HG03064 (cell line): ENCODE data around the gene SLCO4A1.

ENCODE experiments used
- ATAC-seq: cut with Tn5 transposase; IDR thresholded peaks from one replicate; pipeline ENCODE4 v1.9.1; 2021; ENCODE audit warnings: low read depth; ENCODE audit not compliant: unreplicated experiment

SLCO4A1 gene

DNA sequence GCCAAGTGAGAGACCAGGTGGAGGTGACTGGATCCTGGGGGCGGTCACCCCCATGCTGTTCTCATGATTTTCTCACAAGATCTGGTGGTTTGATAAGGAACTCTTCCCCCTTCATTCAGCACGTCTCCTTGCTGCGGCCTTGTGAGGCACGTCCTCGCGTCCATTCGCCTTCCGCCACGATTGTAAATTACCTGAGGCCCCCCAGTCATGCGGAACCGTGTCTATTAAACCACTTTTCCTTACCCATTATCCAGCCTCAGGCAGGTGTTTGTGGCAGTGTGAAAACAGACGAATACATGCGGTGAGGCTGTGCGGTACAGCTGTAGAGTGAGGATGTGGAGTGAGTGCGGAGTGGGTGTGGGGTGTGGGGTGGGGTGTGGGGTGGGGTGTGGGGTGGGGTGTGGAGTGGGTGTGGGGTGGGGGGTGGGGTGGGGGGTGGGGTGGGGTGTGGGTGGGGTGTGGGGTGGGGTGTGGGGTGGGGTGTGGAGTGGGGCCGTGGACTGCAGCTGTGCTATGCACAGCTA is 54.2 kb downstream of the SLCO4A1 start:
- no peak for ATAC-seq

DNA sequence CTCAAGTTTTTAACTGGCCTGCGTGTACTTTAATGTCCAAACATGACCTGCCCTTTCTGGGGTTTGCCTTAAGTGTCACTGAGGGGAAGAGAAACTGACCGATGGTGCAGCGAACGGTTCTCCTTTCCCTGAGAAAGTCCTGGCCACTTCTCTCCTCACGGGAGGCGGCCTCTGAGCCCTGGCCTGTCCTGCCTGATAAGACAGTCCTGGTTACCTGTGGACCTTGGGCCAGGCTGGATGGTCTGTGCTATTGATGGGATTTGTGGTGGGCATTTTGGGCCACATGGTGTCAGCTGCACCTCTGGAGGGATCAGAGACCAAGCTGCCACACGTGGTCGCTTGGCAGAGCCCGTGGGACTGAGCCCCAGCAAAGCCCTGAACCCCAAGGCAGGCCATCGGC is 54.7 kb downstream of the SLCO4A1 start:
- ATAC-seq = no peak

DNA sequence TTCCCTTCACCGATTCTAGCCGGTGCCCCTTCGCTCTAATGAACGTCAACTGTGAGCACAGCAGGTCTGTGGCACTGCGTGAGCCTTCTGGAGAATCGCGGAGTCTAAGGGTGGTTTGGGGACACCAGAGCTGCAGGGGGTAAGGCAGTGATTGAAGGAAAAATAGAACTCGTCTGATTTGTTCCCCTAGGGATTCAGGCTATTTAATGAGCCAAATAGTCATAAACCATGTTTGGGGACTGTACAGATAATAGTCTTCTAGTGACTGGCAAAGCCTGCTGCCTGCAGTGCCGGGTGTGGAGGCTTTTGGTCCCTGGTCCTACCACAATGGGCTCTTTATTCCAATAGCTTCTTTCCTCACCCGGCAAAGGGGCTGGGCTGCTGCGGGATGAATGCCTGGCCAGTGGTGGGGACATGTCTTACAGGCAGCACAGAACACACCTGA is 55.2 kb downstream of the SLCO4A1 start:
- no peak for ATAC-seq

DNA sequence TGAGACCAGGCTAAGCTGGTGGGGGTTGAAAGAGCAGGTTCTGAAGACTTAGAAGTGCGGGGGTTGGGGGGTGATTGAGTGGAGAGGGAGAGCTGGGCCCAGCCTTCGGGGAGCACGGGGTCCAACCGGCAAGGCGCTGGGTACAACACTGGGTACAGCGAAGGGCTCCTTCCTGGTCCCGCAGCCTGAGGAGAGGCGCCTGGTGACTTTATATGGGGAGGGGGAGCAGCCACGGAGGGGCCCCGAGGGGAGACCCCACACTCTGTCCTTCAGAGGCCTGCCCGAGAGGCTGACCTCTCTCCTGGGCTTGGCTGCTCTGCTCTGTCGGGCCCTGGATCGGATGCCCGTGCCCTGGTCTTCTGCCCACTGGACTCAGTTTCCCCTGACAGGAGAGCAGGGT is 55.9 kb downstream of the SLCO4A1 start:
- ATAC-seq = no peak

DNA sequence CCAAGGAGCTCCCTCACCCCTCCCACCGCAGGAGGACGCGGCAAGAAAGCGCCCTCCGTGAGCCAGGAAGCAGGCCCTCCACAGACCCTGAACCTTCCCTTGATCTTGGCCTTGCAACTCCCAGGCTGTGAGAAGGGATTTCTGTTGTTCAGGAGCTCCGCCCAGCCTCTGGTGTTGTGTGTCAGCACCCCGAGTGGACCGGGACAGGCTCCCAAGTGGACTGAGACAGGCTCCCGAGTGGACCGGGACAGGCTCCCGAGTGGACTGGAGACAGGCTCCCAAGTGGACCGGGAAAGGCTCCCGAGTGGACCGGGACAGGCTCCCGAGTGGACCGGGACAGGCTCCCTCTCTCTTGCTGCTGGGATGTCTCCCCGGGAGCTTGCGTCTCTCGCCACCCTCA is 57.0 kb downstream of the SLCO4A1 start:
- ATAC-seq = no peak

DNA sequence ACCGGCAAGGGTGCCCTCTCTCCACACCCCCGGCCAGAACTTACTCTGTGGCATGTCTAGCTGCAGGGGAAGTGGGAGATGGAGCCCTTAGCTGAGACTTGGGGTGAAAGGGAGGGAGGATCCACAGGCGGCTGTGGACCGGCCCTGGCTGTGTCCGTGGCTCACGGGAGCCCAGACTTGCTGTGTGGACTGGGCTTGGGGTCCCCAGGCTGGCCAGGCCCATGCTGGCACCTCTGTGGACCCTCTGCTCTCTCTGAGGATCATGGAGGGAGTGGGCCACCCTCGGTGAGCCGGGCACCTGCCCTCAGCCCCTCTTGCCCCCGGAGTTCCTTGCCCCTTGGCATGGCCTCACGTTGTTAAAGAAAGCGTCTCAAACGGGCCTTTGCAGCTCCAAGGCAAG is 57.4 kb downstream of the SLCO4A1 start:
- ATAC-seq = no peak

DNA sequence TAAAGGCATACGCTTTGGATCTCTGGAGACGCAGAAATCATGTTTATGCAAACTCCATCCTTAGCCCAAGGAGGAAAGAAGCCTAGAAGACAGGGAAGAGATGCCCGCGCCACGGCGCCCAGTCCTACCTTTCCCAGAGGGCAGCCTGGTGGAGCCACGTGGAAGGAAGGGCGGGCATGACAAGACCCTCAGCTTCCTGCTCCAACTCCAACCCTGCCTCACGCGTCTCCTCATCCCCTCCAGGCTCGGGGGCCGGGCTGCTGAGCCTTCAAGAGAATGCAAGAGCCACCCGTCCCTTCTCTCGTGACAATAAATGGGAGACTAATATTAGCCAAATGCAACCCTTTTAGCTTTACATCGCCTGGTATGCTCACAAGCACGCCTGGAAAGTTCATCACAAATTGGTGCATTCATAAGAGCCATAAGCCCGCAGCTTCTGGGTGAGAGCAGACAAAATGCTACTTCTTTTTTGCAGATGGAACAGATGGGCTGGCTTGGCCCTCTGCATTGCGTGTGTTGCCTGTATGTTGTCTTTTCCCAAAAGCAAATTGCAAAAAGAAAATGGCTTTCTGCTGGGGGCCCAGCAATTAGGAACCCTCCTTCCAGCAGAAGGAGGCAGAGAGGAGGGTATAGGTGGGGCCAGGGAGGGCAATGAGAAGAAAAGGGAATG is 58.1 kb downstream of the SLCO4A1 start:
- ATAC-seq = no peak

DNA sequence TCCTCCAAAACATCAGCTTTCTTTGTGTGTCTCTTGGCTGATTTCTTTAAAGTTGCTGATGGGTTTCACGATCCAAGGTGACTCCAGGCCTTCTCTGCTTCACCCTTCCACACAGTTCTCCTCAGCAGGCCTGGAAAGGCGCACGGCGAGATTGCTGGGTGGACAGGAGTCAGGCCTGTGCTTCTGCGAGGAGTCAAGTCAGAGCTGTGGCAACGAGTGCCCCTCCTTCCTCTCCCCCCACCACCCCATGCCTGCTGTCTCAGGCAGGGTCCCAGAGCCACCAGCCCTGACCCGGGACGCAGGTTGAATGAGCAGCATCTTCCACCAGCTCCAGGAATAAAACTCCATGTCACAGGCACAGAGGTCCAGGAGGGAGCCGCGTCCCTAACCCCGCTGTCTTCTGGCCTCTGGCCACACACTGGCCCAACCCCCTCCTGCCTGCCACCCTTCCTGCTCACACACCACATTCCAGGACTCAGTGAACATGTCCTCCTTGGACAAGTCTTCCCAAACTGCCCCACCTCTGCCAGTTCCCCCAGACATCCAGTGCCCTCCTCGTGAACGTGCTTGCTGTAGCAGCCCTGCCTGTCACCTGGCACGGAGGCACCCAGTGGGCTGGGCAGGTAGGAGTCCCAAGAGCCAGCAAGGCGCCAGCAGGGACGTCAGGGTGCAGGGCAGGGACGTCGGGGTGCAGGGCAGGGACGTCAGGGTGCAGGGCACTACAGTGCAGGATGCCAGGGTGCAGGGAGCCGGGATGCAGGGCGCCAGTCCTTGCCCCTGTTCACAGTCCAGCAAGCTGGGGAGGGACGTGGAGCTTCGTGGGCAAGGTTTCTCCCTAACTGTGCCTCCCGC is 59.1 kb downstream of the SLCO4A1 start:
- ATAC-seq = no peak

DNA sequence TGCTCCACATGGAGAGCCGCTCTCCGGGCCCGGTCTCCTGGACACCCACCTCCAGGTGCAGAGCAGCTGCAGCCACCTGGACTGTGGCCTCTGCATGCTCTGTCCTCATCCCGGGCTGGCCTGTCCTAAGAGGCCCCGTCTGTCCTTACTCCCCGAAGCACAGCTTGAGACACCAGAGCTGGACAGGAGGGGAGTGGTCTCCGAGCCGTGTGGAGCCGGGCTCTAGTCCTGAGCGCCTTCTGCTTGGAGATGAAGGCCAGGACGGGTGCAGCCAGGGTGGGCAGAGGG is 59.7 kb downstream of the SLCO4A1 start:
- ATAC-seq = no peak

DNA sequence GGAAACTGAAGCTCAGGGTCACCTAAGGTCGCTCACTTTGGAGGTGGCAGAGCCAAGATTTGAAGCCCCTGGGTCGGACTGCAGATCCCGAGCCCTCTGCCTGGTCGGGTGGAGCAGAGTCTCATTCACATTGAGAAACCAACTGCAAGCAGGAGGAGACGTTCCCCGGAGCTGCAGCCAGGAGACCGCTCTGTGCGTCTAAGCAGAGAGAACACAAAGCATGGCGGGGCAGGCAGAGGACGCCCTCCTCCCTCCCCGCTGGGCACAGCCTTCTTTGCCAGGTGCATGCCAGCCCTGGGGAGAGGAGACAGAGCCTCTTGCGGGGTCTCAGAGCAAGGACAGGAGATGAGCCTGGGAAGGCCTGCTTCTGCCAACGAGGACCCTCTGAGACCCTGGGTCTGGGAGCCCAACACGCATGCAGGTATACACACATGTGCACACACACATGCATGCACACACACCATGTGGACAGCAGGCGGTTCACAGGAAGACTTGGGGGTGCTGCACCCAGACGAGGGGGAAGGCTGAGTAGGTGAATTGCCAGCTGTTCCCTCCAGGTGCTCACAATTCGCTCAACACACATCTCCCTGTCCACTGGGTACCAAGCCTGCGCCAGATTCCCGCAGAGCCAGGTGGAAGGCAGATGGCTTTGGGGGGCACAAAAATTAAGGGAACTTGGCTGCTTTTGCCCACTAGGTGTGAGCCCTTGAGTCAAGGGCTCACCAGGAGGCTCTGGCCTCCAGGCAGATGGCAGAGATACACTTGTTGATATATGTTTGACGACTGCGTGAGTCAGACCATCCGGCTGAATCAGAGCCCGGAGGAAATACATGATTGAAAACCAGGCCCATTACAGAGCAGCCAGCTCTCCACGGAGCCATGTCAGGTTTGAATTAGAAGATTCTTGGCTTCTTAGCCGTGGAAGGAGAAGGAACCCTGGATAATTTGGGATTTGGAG is 60.9 kb downstream of the SLCO4A1 start:
- ATAC-seq = no peak

DNA sequence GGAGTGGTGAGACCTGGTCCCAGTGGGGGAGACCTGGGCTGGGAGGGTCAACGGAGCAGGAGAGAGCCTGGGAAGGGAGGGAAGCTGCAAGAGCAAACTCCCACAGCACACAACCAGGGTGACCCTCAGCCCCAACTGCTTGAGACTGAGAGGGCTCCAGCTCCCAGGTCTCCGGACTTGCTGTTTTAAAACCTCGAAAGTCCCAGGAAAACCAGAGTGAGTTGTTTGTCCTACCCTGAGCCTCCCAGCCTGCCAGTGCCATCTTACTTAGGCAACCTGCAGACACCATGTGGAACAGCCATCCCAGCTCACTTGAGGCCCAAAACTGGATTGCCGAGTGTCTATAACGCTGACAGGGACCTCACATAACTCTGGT is 61.5 kb downstream of the SLCO4A1 start:
- ATAC-seq = no peak

DNA sequence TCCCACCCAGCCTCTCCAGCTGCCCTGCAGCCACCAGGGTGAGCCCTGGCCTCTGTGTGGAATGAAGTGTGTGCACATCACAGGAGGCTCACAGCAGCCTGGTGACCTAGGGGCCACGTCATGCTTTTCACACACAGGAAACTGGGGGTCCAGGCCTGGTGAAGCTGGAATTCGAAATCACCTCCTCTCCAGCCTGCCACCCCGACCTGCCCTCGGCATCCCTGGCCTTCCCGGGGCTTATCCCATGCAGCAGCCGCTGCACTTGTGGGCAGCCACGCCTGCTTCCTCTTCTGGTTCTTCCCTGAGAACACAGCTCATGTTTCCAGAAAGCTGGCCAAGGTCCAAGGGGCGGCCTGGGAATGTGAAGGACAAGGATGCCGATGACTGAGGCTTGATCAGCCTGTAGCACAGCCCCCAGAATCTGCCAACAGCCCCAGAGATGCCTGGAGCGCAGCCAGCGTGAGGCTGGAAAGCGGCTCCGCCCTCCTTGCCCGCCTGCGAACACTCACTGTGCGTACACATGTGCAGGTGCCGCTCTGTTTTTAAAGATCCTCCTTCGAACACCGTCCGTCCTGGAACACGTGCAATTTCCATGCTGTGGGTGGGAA is 62.1 kb downstream of the SLCO4A1 start:
- no peak for ATAC-seq

DNA sequence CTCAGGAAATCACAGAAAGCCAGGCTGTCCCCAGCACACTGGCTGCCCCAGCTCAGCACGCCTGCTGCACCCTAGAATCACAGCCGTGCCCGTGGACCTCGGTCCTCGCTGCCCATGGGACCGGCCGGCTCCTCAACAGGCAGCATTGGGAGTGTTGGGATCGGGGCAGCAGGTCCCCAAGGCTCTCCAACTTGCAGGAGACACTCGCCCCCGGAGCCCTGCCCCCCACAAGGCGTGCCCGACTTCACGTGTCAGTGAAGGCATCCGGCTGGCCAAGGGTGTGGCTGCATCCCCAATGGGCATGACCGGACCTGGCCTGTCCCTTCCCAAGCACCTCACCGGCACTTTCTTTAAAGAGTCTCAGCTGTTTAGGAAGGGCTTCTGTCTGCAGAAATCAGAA is 63.3 kb downstream of the SLCO4A1 start:
- no peak for ATAC-seq

DNA sequence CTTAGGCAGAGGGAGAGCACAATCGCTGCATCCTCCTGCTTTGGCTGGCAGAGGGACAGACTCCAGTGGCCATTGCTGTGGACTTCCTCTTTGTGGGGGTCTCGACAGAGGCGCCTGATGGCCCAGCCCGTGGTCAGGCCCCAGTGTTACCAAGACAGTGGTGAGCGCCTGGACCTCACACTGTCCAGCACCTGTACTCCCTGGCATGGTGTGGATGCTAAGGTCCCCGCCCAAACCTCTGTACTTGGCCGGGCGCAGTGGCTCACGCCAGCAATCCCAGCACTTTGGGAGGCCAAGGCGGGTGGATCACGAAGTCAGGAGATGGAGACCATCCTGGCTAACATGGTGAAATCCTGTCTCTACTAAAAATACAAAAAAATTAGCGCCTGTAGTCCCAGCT is 64.0 kb downstream of the SLCO4A1 start:
- ATAC-seq = no peak

DNA sequence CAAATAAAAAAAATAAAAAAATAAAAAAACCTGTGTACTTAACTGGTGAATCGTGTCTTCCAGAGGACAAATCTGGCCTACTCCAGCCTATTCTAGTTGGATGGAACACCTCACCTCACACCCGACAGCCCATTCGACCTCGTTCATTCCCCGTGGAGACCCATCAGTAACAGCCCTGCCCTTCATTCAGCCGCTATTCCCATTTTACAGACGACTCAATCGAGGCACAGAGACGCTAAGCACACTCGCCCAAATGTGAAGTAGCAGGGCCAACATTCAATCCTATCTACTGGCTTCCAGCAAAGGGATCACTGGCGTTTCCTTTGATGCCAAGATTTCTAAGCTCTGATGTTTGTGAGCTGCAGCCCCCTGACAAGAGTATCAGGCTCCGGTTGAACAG is 64.6 kb downstream of the SLCO4A1 start:
- no peak for ATAC-seq

DNA sequence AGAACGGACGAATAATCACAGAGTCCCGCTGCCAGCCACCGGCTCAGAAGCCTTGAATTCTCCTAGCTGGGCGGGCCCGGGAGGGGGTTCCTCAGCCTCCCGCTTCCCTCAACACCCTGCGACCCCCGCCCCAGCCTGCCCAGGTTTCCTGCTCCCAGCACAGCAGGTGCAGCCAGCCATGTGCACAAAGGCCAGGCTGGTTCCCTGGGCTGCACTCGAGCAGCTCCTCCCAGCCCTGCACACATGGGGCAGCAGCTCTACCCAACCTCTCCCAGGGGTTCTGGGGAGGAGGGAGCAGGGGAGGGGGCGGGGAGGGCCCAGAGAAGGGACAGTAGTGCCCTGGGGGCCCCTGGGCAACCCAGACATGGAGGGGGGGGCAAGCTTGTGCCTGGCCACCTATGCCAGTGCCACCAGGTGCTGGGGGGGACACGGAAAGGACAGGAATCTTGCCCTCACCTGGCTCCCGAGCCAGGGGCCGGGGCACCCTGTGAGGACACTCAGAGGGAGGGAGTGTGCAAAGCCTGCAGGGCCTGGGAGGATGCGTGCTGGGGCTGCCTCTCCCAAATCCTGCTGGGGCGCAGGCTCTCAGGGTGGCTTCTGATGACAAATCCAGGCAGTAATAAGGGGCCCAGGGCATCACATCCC is 65.1 kb downstream of the SLCO4A1 start:
- no peak for ATAC-seq

DNA sequence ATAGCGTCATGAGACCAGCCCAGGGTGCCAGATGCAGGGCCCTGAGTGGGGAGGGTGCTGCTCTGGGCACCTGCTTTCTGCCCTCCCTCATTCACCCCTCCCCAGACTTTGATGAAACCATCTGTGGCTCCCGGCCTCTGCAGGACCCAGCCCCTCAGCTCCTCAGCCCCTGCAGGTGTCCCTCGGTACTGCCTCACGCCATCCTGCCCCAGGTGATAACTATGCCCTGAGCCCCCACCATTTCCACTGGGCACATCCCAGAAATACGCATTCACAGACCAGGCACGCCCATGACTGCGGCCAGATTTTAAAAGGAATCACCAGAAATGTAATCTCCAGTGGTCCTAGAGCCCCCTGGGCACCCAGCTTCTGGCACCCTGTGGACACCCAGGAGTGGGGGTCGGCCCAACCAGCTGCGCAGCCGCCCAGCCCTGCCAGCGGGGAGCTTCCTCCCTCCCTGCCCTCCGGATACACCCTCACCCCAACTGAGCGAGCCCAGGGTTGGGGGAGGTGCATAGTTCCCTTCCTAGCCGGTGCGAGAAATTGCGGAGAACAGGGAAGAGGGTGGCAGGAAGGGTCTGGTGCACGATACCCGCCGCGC is 65.7 kb downstream of the SLCO4A1 start:
- ATAC-seq = no peak

DNA sequence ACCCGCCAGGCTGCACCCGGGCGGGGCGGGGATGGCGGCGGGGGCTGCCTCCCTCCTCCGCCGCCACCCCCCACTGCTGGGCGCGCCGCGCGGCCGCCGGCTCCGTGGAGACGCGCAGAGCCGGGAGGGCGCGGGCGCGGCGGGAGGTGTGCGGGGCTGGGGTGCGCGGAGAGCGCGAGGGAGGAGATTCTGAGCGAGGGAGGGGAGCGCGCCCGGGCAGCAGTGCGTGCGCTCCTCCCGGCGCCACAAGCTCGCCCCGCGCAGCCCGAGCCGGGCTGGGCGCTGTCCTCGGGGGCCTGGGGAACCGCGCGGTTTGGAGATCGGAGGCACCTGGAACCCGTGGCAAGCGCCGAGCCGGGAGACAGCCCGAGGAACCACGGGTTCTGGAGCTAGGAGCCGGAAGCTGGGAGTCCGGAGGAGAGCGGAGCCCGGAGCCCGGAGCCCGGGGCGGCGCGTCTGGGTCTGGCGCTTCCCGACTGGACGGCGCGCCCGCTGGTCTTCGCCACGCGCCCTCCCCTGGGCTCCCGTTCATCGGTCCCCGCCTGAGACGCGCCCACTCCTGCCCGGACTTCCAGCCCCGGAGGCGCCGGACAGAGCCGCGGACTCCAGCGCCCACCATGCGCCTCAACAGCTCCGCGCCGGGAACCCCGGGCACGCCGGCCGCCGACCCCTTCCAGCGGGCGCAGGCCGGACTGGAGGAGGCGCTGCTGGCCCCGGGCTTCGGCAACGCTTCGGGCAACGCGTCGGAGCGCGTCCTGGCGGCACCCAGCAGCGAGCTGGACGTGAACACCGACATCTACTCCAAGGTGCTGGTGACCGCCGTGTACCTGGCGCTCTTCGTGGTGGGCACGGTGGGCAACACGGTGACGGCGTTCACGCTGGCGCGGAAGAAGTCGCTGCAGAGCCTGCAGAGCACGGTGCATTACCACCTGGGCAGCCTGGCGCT is 66.6 kb downstream of the SLCO4A1 start, which contains the start of gene NTSR1:
Gene NTSR1, plus strand, starts transcription at position 246 of the 946 bp plus-strand sequence. Its CDS starts 372 bp downstream, at position 618.
- no peak for ATAC-seq

DNA sequence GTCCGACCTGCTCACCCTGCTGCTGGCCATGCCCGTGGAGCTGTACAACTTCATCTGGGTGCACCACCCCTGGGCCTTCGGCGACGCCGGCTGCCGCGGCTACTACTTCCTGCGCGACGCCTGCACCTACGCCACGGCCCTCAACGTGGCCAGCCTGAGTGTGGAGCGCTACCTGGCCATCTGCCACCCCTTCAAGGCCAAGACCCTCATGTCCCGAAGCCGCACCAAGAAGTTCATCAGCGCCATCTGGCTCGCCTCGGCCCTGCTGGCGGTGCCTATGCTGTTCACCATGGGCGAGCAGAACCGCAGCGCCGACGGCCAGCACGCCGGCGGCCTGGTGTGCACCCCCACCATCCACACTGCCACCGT is 67.2 kb downstream of the SLCO4A1 start:
- ATAC-seq = no peak
